PC-3 (cell line): ENCODE data around the gene GLB1L. TPM values are rescaled to one million over a fixed set of nuclear protein-coding genes. Genes with fewer than 3 reads are reported as not detected.

ENCODE experiments used
- ATAC-seq: fragments of 200-7000 bp; cut with Tn5 transposase; 2 replicates; pipeline ENCODE4 v1.9.1; 2020; ENCODE audit warnings: mild to moderate bottlenecking, moderate library complexity
- BruUV-seq: library from RNA; stranded (reverse); fragments of 400-500 nt; replicated peaks from 2 replicates; lab custom pipeline; 2021; lab: Mats Ljungman, UMichigan
- CTCF ChIA-PET: fragments of 300-600 bp; sonication (Branson Sonifier 250); formaldehyde crosslinking; loops from one replicate; lab custom pipeline; 2022; ENCODE audit warnings: antibody characterized with exemption; lab: Charles Lee
- POLR2A ChIA-PET: fragments of 300-600 bp; sonication (Branson Sonifier 250); formaldehyde crosslinking; loops from one replicate; lab custom pipeline; 2022; ENCODE audit warnings: antibody characterized with exemption; ENCODE audit not compliant: unreplicated experiment; lab: Charles Lee
- DNase-seq: peaks from one replicate; pipeline ENCODE4 v3.0.0-alpha.2; 2015
- H2AFZ ChIP-seq: fragments of 300-600 bp; sonication (generic); 2 replicates; pipeline ENCODE4 v1.6.0; 2016; ENCODE audit warnings: antibody characterized with exemption, low read length
- H3F3A ChIP-seq: fragments of 300-600 bp; sonication (generic); one replicate; pipeline ENCODE4 v1.6.0; 2017; ENCODE audit warnings: antibody characterized with exemption, low read length, control low read depth, mild to moderate bottlenecking; ENCODE audit not compliant: unreplicated experiment
- H3K27ac ChIP-seq: fragments of 300-600 bp; sonication (generic); 2 replicates; pipeline ENCODE4 v1.5.1; 2016; ENCODE audit warnings: mild to moderate bottlenecking, low read length
- H3K27me3 ChIP-seq: fragments of 300-600 bp; sonication (generic); 2 replicates; pipeline ENCODE4 v1.6.1; 2016; ENCODE audit warnings: low read length, mixed read lengths
- H3K36me3 ChIP-seq: fragments of 300-600 bp; sonication (generic); 2 replicates; pipeline ENCODE4 v1.6.1; 2016; ENCODE audit warnings: low read depth, mixed run types, low read length, mixed read lengths
- H3K4me1 ChIP-seq: fragments of 300-600 bp; sonication (generic); 2 replicates; pipeline ENCODE4 v1.5.1; 2016; ENCODE audit warnings: low read length; ENCODE audit not compliant: insufficient read depth
- H3K4me2 ChIP-seq: fragments of 300-600 bp; sonication (generic); 2 replicates; pipeline ENCODE4 v1.6.0; 2016; ENCODE audit warnings: low read length
- H3K4me3 ChIP-seq: fragments of 300-600 bp; sonication (generic); 2 replicates; pipeline ENCODE4 v1.5.1; 2016; ENCODE audit warnings: mild to moderate bottlenecking, low read length, mixed read lengths
- H3K79me2 ChIP-seq: fragments of 300-600 bp; sonication (generic); 2 replicates; pipeline ENCODE4 v1.6.1; 2017; ENCODE audit warnings: low read length, mixed read lengths
- H3K9ac ChIP-seq: fragments of 300-600 bp; sonication (generic); 2 replicates; pipeline ENCODE4 v1.6.0; 2016; ENCODE audit warnings: mild to moderate bottlenecking, low read length
- H3K9me2 ChIP-seq: fragments of 300-600 bp; sonication (generic); replicated peaks from 2 replicates; pipeline ENCODE4 v1.6.1; 2016; ENCODE audit warnings: mixed run types, low read length, mixed read lengths
- H3K9me3 ChIP-seq: fragments of 300-600 bp; sonication (generic); 2 replicates; pipeline ENCODE4 v1.6.1; 2016; ENCODE audit warnings: low read length, mixed read lengths
- H4K20me1 ChIP-seq: fragments of 300-600 bp; sonication (generic); 2 replicates; pipeline ENCODE4 v1.6.1; 2016; ENCODE audit warnings: low read length, mixed read lengths
- EZH2 ChIP-seq: fragments of 300-600 bp; sonication (generic); IDR thresholded peaks from one replicate; pipeline ENCODE4 v1.6.1; 2017; ENCODE audit warnings: antibody characterized with exemption, mild to moderate bottlenecking, low read length; ENCODE audit not compliant: unreplicated experiment
- EZH2phosphoT487 ChIP-seq: fragments of 300-600 bp; sonication (generic); IDR thresholded peaks from 2 replicates; pipeline ENCODE4 v1.6.1; 2018; ENCODE audit warnings: mild to moderate bottlenecking, antibody characterized with exemption, low read length, borderline replicate concordance
- intact Hi-C: fragments of 100-400 bp; cut with micrococcal nuclease; formaldehyde crosslinking; loops from 2 replicates; pipeline ENCODE4 v1.9.0; 2023
- total RNA-seq: library from RNA; depleted of rRNA; stranded (reverse); fragments of >200 nt; gene quantifications from 2 replicates; pipeline ENCODE4 v1.2.3, GENCODE V29; 2014
- TF ChIP-seq, protein P1 (sequence below): fragments of 300-600 bp; sonication (generic); conservative IDR thresholded peaks from 2 replicates; pipeline ENCODE4 v1.5.1; 2017; ENCODE audit warnings: antibody characterized with exemption, low read depth, mild to moderate bottlenecking, low read length

The GLB1L gene
- total RNA-seq, 1 experiment from 2014 or later, result 6.0 TPM

GRCh38 chr2:219279151-219279915 lies 34.1 kb upstream of the GLB1L start, which contains the start of gene DNAJB2:
Gene DNAJB2, plus strand, starts transcription at chr2:219279366. Its CDS starts 468 bp downstream, at chr2:219279834.
- peaks cover 33% of the 10 kb centered on the region for H3K4me1 ChIP-seq
- TF ChIP-seq, protein P1, sequence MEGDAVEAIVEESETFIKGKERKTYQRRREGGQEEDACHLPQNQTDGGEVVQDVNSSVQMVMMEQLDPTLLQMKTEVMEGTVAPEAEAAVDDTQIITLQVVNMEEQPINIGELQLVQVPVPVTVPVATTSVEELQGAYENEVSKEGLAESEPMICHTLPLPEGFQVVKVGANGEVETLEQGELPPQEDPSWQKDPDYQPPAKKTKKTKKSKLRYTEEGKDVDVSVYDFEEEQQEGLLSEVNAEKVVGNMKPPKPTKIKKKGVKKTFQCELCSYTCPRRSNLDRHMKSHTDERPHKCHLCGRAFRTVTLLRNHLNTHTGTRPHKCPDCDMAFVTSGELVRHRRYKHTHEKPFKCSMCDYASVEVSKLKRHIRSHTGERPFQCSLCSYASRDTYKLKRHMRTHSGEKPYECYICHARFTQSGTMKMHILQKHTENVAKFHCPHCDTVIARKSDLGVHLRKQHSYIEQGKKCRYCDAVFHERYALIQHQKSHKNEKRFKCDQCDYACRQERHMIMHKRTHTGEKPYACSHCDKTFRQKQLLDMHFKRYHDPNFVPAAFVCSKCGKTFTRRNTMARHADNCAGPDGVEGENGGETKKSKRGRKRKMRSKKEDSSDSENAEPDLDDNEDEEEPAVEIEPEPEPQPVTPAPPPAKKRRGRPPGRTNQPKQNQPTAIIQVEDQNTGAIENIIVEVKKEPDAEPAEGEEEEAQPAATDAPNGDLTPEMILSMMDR, result peak; percentile 37; the same call in 1 of the 2 replicates
- no peak for TF ChIP-seq EZH2
- TF ChIP-seq EZH2phosphoT487, result peak; percentile 55; the same call in 1 of the 2 replicates
- POLR2A ChIA-PET, result interaction anchor here (0.6 to 1.2 kb wide), 4 partner anchors 16 to 872 kb away, joined by 4 to 14 read pairs (median 5); partner anchors contain the start of gene DNPEP

GRCh38 chr2:219278655-219279150 lies 33.5 kb upstream of the GLB1L start:
- TF ChIP-seq EZH2phosphoT487 (no peak), EZH2 (no peak)
- TF ChIP-seq, protein P1, result no peak
- Histone ChIP-seq H3F3A (no peaks in the 10 kb centered on the region), H2AFZ (0 out of 2 replicates have a peak overlapping the region, but pooled peaks have one; percentile 4), H3K9me3 (no peaks in the 10 kb centered on the region), H3K27me3 (no peaks in the 10 kb centered on the region), H3K9me2 (no peaks in the 10 kb centered on the region), H4K20me1 (no peaks in the 10 kb centered on the region), H3K36me3 (no peaks in the 10 kb centered on the region), H3K79me2 (peaks cover 11% of the 10 kb centered on the region), H3K4me1 (peaks cover 40% of the 10 kb centered on the region), H3K4me3 (peak overlapping the region; percentile 36), H3K27ac (peak overlapping the region; percentile 85), H3K4me2 (peak overlapping the region; percentile 73), H3K9ac (peak overlapping the region; percentile 12; the same call in 1 of the 2 replicates)
- ChIA-PET POLR2A (interaction anchor here (0.6 to 1.2 kb wide), 5 partner anchors 16 to 873 kb away, joined by 4 to 20 read pairs (median 5); partner anchors contain the start of genes DNPEP and TUBA4A), CTCF (interaction anchor here (0.5 to 3.5 kb wide), 5 partner anchors 16 to 595 kb away, joined by 3 to 39 read pairs (median 4); no protein-coding TSS in a partner anchor)
- no peak for DNase-seq
- BruUV-seq, result TSS peak; percentile 75
- intact Hi-C loops, result loop anchor here (1.0 to 2.0 kb wide), 4 partner anchors 16 to 118 kb away; partner anchors contain the start of genes ABCB6 and NHEJ1
- ATAC-seq, result no peak

More at GRCh38 chr2:219279151-219279915, 34.1 kb upstream of the GLB1L start, which contains the start of gene DNAJB2:
- H3K9me2 ChIP-seq, result no peaks in the 10 kb centered on the region
- H2AFZ ChIP-seq, result peak within 1 kb of the TSS; percentile 58
- H3K9ac ChIP-seq, result peak within 1 kb of the TSS; percentile 83
- H3K9me3 ChIP-seq, result no peaks in the 10 kb centered on the region
- H3K36me3 ChIP-seq, result no peaks in the 10 kb centered on the region; the same call in 1 of the 2 replicates
- H3K4me2 ChIP-seq, result peak within 1 kb of the TSS; percentile 99
- BruUV-seq, result no TSS peak
- H4K20me1 ChIP-seq, result no peaks in the 10 kb centered on the region
- H3F3A ChIP-seq, result no peaks in the 10 kb centered on the region
- intact Hi-C loops, result loop anchor here (1.0 to 2.0 kb wide), 4 partner anchors 15 to 119 kb away; partner anchors contain the start of genes ABCB6 and NHEJ1
- DNase-seq (peak; percentile 99), ATAC-seq (peak; percentile 86)
- H3K4me3 ChIP-seq, result peak within 1 kb of the TSS; percentile 86
- H3K27ac ChIP-seq, result peak within 1 kb of the TSS; percentile 85
- CTCF ChIA-PET, result interaction anchor here (0.5 to 3.5 kb wide), 6 partner anchors 15 to 596 kb away, joined by 3 to 39 read pairs (median 4); partner anchors contain the start of gene DNPEP
- H3K27me3 ChIP-seq, result no peaks in the 10 kb centered on the region
- H3K79me2 ChIP-seq, result peaks cover 11% of the 10 kb centered on the region
